ENCODE data around the gene ANGEL1. TPM values are rescaled to one million over a fixed set of nuclear protein-coding genes. Genes with fewer than 3 reads are reported as not detected.

The ANGEL1 gene, protein sequence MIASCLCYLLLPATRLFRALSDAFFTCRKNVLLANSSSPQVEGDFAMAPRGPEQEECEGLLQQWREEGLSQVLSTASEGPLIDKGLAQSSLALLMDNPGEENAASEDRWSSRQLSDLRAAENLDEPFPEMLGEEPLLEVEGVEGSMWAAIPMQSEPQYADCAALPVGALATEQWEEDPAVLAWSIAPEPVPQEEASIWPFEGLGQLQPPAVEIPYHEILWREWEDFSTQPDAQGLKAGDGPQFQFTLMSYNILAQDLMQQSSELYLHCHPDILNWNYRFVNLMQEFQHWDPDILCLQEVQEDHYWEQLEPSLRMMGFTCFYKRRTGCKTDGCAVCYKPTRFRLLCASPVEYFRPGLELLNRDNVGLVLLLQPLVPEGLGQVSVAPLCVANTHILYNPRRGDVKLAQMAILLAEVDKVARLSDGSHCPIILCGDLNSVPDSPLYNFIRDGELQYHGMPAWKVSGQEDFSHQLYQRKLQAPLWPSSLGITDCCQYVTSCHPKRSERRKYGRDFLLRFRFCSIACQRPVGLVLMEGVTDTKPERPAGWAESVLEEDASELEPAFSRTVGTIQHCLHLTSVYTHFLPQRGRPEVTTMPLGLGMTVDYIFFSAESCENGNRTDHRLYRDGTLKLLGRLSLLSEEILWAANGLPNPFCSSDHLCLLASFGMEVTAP
- polyA plus RNA-seq (2013, experiment 1 of 2) = 11.9 TPM
- 12.9 TPM for polyA plus RNA-seq (2013, experiment 2 of 2)

DNA sequence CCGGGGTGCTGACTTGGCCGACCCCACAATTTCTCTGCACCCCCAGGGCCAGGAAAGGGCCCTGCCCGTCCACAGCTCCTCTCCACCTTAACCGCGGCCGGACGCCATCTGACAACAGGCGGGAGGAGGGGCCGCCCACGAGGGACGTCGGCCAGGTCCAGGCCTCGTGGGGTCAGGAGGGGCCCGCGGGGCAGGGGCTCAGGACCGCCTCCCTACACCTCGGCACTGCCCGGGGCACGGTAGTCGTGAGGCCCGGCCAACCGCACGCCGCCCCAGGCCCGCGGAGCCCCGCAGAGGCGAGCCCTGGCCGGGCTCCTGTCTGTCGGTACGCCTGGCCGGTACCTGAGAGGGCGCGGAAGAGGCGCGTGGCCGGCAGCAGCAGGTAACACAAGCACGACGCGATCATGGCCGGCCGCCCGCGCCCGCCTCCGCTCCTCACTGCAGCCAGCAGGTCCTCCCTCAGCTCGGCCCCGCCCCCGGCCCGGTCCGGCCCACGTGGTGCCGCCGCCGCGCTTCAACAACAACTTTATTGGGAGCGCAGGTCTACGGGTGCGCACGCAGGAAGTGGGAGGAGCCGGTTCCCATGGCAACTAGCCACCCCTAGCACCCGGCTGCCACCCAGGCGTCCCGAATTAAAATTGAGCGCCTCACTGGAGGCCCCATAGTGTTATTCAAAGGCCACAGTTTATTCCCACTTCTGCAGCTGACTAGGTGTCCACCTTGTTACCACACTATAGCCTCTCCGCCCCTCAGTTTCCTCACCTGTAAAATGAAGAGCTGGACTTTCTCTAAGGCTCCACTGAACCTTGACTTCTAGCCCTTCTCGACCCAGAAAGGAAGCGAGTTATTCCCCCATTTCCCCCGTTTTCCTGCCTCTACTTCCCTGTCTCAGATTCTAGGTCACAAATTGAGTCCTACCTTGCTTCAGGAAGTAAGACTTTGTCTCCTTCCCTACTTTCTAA lies at the start of gene ANGEL1:
TSS of gene ANGEL1 (minus strand) at position 461 of the 962 bp plus-strand sequence. CDS start at position 406, 55 bp downstream.
- 4% methylated on average over 69 of the region's 69 CpGs for WGBS
- Histone ChIP-seq H3K4me3 (ENCODE audit: low read length) (peak within 1 kb of the TSS; percentile 68), H3K4me1 (ENCODE audit: insufficient read depth, low read length) (peaks cover 8% of the 10 kb centered on the region; the same call in 1 of the 2 replicates), H3K36me3 (ENCODE audit: insufficient read depth, low read length) (peaks cover 18% of the 10 kb centered on the region), H3K9me3 (ENCODE audit: insufficient read depth, low read depth, low read length) (no peaks in the 10 kb centered on the region), H3K27ac (ENCODE audit: low read depth, low read length) (peak within 1 kb of the TSS; percentile 64), H3K27me3 (ENCODE audit: insufficient read depth, low read length) (no peaks in the 10 kb centered on the region), H3K9ac (ENCODE audit: low read depth, low read length) (peak within 1 kb of the TSS; percentile 77)

DNA sequence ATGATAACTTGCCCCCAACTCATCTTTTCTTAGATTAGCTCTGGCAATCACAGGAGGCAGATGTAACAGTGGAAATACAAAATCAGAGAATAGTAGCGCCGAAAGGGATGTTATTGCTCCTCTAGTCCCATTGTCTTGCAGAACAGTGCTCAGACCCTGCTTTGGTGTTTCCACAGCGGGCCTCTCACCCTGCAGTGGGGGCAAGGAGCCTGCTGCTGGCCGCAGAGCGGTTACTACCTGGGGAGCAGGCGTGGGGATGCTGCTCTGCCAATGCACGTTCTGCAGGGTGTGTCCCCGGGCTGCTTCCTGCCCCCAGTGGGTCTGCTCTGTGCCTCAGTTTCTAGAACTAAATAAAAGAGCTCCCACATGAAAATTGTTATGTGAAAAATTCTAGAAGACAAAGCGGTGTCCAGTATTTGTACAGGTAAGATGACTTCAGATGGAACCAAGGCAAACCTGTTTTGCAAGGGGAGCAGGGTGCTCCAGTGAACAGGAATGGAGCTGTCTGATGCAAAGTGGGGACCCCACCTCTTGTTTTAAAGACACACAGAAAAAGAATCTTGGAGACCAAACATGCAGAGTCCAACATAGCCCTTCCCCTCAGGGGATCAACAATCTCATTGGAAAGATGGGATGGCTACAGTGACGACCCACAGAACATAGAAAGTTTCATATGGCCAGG lies 49.0 kb upstream of the ANGEL1 start:
- Histone ChIP-seq H3K4me1 (ENCODE audit: insufficient read depth, low read length) (peaks cover 3% of the 10 kb centered on the region; the same call in 1 of the 2 replicates), H3K27me3 (ENCODE audit: insufficient read depth, low read length) (no peaks in the 10 kb centered on the region), H3K9me3 (ENCODE audit: insufficient read depth, low read depth, low read length) (no peaks in the 10 kb centered on the region), H3K9ac (ENCODE audit: low read depth, low read length) (no peak overlapping the region), H3K4me3 (ENCODE audit: low read length) (no peak overlapping the region), H3K36me3 (ENCODE audit: insufficient read depth, low read length) (no peaks in the 10 kb centered on the region), H3K27ac (ENCODE audit: low read depth, low read length) (no peak overlapping the region)
- WGBS = 38% methylated on average over 10 of the region's 10 CpGs

DNA sequence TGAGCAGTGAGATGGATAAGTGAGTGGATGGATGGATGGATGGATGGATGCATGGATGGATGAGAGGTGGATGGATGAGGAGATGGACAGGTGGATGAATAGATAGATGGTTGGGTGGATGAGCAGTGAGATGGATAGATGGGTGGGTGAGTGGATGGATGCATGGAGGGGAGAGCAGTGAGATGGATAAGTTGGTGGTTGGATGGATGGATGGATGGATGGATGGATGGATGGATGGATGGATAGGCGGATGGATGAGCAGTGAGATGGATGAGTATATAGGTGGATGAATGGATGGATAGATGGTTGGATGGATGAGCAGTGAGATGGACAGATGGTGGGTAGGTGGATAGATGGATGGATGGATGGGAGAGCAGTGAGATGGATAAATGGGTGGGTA lies 44.1 kb upstream of the ANGEL1 start:
- H3K9me3 ChIP-seq (ENCODE audit: insufficient read depth, low read depth, low read length) = no peaks in the 10 kb centered on the region
- no peak overlapping the region for H3K27ac ChIP-seq (ENCODE audit: low read depth, low read length)
- H3K4me1 ChIP-seq (ENCODE audit: insufficient read depth, low read length) = no peaks in the 10 kb centered on the region
- 82% methylated on average over 1 of the region's 1 CpG for WGBS
- H3K36me3 ChIP-seq (ENCODE audit: insufficient read depth, low read length) = no peaks in the 10 kb centered on the region
- H3K4me3 ChIP-seq (ENCODE audit: low read length) = no peak overlapping the region
- no peaks in the 10 kb centered on the region for H3K27me3 ChIP-seq (ENCODE audit: insufficient read depth, low read length)
- H3K9ac ChIP-seq (ENCODE audit: low read depth, low read length) = no peak overlapping the region

DNA sequence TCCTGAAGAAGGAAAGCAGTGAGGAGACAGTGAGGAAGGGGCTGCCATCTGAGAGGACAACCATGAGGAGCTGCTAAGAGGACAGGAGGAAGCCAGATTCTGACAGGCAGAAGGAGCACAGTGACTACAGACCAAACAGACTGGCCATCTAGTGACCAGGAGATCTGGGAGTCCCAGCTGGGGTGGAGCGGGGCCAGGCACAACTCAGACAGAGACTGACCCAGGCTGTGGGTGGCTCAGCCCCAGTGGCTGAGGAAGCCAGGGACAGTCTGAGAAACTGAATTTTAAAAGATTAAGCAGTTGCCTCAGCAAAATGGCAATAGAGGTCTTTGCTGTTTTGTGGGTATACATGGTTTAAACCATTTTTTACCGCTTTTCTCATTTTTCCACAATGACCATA lies 42.4 kb upstream of the ANGEL1 start:
- H3K27ac ChIP-seq (ENCODE audit: low read depth, low read length) = no peak overlapping the region
- no peaks in the 10 kb centered on the region for H3K4me1 ChIP-seq (ENCODE audit: insufficient read depth, low read length)
- no peaks in the 10 kb centered on the region for H3K36me3 ChIP-seq (ENCODE audit: insufficient read depth, low read length)
- H3K4me3 ChIP-seq (ENCODE audit: low read length) = no peak overlapping the region
- H3K27me3 ChIP-seq (ENCODE audit: insufficient read depth, low read length) = no peaks in the 10 kb centered on the region
- 97% methylated on average over 1 of the region's 2 CpGs for WGBS
- H3K9ac ChIP-seq (ENCODE audit: low read depth, low read length) = no peak overlapping the region
- no peaks in the 10 kb centered on the region for H3K9me3 ChIP-seq (ENCODE audit: insufficient read depth, low read depth, low read length)

DNA sequence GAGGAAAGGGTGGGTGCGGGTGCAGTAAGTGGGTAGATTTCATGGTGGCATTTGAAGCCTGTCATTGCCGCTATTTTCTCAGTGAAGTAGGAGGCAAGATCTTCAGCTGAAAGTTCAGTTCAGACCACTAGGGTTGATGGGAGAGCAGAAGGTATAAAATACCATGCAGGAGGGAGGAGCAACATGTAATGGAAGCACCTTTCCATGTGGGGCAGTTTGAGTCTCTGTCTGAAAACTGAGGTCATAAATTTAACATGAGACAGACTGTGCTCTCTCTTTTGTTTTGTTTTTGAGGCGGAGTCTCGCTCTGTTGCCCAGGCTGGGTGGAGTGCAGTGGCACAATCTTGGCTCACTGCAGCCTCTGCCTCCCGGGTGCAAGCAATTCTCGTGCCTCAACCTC lies 36.2 kb upstream of the ANGEL1 start:
- Histone ChIP-seq H3K4me3 (ENCODE audit: low read length) (no peak overlapping the region), H3K27me3 (ENCODE audit: insufficient read depth, low read length) (no peaks in the 10 kb centered on the region), H3K27ac (ENCODE audit: low read depth, low read length) (no peak overlapping the region), H3K9ac (ENCODE audit: low read depth, low read length) (no peak overlapping the region), H3K4me1 (ENCODE audit: insufficient read depth, low read length) (no peaks in the 10 kb centered on the region), H3K9me3 (ENCODE audit: insufficient read depth, low read depth, low read length) (no peaks in the 10 kb centered on the region), H3K36me3 (ENCODE audit: insufficient read depth, low read length) (no peaks in the 10 kb centered on the region)
- 92% methylated on average over 6 of the region's 6 CpGs for WGBS

DNA sequence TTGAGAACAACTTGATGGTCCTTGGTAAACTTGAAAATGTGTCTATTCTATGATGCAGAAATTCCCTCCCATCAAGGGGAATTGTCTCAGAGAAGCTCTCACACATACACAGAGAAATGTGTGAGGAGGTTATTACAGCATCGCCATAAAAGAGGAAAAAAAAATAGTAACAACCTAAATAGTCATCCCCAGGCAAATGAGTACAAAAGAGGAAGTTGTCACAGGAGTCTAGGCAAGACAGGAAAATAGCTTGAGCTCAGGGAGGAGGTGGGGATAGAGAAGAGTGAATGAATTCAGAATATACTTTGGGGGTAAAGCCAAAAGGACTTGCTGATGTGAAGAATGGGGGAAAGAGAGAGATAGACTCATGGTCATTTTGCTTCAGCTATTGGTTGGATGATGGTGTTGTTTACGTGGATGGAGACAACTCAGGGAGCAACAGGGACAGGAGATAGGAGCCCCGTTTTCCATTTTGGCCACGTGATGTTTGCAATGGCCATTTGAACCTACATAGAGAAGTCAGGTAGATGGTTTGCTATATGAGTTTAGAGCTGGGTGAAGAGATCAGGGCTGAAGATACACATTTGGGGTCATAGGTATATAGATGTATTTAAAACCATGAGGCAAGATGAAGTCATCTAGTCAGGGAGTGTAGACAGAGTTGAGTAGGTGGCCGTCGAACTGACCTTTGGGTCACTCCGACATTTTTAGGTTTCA lies 33.8 kb upstream of the ANGEL1 start:
- H3K4me1 ChIP-seq (ENCODE audit: insufficient read depth, low read length) = no peaks in the 10 kb centered on the region
- no peak overlapping the region for H3K27ac ChIP-seq (ENCODE audit: low read depth, low read length)
- no peak overlapping the region for H3K4me3 ChIP-seq (ENCODE audit: low read length)
- no peaks in the 10 kb centered on the region for H3K36me3 ChIP-seq (ENCODE audit: insufficient read depth, low read length)
- H3K9ac ChIP-seq (ENCODE audit: low read depth, low read length) = no peak overlapping the region
- H3K9me3 ChIP-seq (ENCODE audit: insufficient read depth, low read depth, low read length) = no peaks in the 10 kb centered on the region
- no peaks in the 10 kb centered on the region for H3K27me3 ChIP-seq (ENCODE audit: insufficient read depth, low read length)
- 91% methylated on average over 6 of the region's 7 CpGs for WGBS

DNA sequence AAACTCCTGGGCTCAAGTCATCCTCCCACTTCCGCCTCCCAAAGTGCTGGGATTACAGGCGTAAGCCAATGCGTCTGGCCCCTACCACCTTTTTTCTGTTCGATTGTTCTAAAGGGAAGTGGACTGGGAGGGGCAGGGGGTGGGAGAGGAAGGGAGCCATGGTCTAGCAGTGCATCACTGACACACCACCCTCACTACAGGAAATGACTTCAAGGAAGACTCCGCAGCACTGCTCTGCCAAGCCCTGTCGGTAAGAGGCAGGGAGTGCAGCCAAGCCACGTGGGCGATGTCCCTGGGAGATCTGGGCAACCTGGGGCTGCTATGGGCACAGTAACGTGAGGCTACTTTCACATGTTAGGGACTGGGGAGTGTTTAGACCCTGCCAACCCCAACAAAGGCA lies 31.5 kb upstream of the ANGEL1 start:
- 78% methylated on average over 8 of the region's 9 CpGs for WGBS
- Histone ChIP-seq H3K9me3 (ENCODE audit: insufficient read depth, low read depth, low read length) (no peaks in the 10 kb centered on the region), H3K9ac (ENCODE audit: low read depth, low read length) (no peak overlapping the region), H3K4me1 (ENCODE audit: insufficient read depth, low read length) (no peaks in the 10 kb centered on the region), H3K4me3 (ENCODE audit: low read length) (no peak overlapping the region), H3K27me3 (ENCODE audit: insufficient read depth, low read length) (no peaks in the 10 kb centered on the region), H3K27ac (ENCODE audit: low read depth, low read length) (no peak overlapping the region), H3K36me3 (ENCODE audit: insufficient read depth, low read length) (no peaks in the 10 kb centered on the region)

DNA sequence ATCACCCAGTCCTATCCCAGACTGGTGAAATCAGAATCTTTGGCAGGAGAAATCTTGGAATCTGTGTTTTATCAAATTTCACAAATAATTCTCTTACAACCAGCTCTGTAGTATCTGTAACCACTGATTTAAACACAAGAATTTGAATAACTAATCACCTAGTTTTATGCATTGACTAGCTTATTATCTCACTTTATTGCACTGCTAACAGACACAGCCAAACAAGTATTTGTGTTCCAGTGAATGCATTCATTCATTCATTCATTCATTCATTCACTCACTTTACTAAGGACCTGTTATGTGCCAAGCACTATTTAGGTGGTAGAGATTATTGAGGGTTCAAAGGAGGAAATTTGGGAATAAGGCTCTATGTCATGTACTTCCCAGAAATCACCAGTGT lies 29.7 kb upstream of the ANGEL1 start:
- Histone ChIP-seq H3K4me1 (ENCODE audit: insufficient read depth, low read length) (no peaks in the 10 kb centered on the region), H3K9me3 (ENCODE audit: insufficient read depth, low read depth, low read length) (no peaks in the 10 kb centered on the region), H3K9ac (ENCODE audit: low read depth, low read length) (no peak overlapping the region), H3K4me3 (ENCODE audit: low read length) (no peak overlapping the region), H3K36me3 (ENCODE audit: insufficient read depth, low read length) (no peaks in the 10 kb centered on the region), H3K27me3 (ENCODE audit: insufficient read depth, low read length) (no peaks in the 10 kb centered on the region), H3K27ac (ENCODE audit: low read depth, low read length) (no peak overlapping the region)

DNA sequence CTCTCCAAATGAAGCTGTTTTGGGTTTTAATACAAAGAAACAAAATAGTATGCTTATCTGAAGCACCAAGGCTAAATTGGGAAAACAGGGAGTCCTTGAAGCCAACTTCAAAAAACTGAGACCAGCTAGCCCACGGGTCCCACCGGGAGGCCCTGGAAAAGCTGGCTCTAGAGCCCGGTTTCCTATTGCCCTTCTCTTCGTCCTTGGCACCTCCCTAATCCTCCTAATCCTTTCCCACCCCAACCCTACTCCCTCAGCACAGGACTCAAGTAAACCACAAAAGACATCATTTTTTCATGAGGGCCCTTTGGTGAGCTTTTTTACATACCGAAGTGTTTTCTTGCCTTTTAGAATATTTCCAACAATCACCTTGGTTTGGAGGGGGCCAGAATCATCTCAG lies 24.8 kb upstream of the ANGEL1 start:
- Histone ChIP-seq H3K4me1 (ENCODE audit: insufficient read depth, low read length) (no peaks in the 10 kb centered on the region), H3K9me3 (ENCODE audit: insufficient read depth, low read depth, low read length) (no peaks in the 10 kb centered on the region), H3K4me3 (ENCODE audit: low read length) (no peak overlapping the region), H3K9ac (ENCODE audit: low read depth, low read length) (no peak overlapping the region), H3K27ac (ENCODE audit: low read depth, low read length) (no peak overlapping the region), H3K27me3 (ENCODE audit: insufficient read depth, low read length) (no peaks in the 10 kb centered on the region), H3K36me3 (ENCODE audit: insufficient read depth, low read length) (no peaks in the 10 kb centered on the region)
- 65% methylated on average over 5 of the region's 5 CpGs for WGBS

DNA sequence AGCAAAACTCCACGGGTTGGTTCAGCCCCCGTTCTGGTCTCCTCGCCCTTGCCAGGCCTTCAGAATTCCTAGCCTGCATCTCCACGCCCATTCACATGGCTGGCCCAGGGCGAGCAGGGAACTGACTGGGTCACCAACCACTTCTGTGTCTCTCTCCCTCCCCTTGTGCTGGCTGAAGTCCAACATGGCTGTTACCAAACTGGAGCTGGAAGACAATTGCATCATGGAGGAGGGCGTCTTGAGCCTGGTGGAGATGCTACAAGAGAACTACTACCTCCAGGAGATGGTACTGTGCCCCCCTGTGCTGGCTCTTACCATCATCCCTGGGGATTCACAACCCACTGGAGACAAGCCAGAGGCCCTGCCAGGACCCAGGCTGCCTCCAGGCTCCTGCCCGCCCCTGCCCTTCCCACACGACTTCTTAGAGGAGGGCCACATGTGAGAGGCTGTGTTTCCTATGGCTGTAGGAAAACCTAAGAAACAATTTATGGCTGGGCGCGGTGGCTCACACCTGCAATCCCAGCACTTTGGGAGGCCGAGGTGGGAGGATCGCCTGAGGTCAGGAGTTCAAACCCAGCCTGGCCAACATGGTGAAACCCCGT lies 23.4 kb upstream of the ANGEL1 start:
- H3K36me3 ChIP-seq (ENCODE audit: insufficient read depth, low read length) = no peaks in the 10 kb centered on the region
- no peaks in the 10 kb centered on the region for H3K4me1 ChIP-seq (ENCODE audit: insufficient read depth, low read length)
- no peak overlapping the region for H3K27ac ChIP-seq (ENCODE audit: low read depth, low read length)
- WGBS = 84% methylated on average over 13 of the region's 13 CpGs
- H3K9ac ChIP-seq (ENCODE audit: low read depth, low read length) = no peak overlapping the region
- H3K4me3 ChIP-seq (ENCODE audit: low read length) = no peak overlapping the region
- no peaks in the 10 kb centered on the region for H3K27me3 ChIP-seq (ENCODE audit: insufficient read depth, low read length)
- H3K9me3 ChIP-seq (ENCODE audit: insufficient read depth, low read depth, low read length) = no peaks in the 10 kb centered on the region
